ENCODE data around the gene RYR1. TPM values are rescaled to one million over a fixed set of nuclear protein-coding genes. Genes with fewer than 3 reads are reported as not detected.
"Not testable (repeated sequence)": the region's sequence is repeated elsewhere in the genome, so short reads cannot be mapped to it uniquely, and the experiment has no call there.

The RYR1 gene
- polyA plus RNA-seq, 3 donors = 5.1 to 6.6 (median 5.2) TPM

GRCh38 chr19:38425810-38426466 lies 7.6 kb upstream of the RYR1 start, which contains the start of gene RASGRP4:
RASGRP4 (minus strand) TSS chr19:38426219; CDS start chr19:38426091, 128 bp downstream.
- DNase-seq = no peak

DNA sequence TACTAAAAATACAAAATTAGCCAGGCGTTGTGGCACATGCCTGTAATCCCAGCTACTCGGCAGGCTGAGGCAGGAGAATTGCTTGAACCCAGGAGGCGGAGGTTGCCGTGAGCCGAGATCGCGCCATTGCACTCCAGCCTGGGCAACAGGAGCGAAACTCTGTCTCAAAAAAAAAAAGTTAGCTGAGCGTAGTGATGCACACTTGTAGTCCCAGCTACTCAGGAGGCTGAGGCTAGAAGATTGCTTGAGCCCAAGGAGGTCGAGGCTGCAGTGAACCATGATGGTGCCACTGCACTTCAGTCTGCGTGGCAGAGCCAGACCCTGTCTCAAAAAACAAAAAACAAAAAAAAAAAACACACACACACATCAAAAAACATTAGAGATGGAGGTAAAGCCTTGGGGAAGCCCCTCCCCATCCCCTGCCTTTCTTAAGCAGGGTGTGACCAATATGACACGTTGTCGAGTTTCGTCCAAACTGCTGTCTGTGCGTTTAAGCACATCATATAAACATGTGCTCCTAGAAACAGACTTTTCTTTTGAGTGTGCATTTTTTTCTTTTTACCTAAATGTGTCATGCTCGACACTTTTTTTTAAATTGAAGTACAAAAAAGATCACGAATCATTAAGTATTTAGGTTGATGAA lies 6.3 kb upstream of the RYR1 start:
- DNase-seq = not testable (repeated sequence)

DNA sequence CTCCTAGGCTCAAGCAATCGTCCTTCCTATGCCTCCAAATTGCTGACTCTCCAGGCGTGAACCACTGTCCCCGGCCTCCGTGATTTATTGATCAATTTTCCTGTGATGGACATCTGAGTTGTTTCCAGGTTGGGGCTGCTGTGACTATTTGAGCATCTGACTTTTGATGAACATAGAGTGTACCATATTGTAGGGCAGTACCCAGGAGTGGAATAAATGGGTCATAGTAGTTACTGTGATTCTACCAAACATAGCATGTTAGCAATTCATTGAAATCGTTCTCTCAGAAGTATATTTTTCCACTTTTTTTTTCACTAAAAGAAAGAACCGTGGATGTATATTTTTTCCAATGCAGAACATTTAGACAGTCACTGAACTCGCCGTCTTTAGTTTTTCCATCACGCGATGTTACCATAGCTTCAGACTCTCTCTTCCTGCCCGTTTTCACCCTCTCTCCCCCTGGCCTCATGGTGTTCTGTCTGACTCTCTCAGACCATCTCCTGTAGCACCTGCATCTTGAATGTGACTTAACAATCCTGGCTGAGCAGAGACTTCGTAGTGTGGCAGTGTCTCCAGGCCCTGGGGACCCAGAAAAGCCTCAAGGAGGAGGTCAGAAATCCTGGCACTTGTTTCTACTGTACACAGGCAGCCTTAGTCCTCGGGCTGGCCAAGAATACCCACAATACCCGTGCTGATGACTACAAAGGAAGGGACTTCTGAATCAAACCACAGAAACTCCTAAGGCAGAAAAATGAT lies 4.3 kb upstream of the RYR1 start:
- no peak for DNase-seq

DNA sequence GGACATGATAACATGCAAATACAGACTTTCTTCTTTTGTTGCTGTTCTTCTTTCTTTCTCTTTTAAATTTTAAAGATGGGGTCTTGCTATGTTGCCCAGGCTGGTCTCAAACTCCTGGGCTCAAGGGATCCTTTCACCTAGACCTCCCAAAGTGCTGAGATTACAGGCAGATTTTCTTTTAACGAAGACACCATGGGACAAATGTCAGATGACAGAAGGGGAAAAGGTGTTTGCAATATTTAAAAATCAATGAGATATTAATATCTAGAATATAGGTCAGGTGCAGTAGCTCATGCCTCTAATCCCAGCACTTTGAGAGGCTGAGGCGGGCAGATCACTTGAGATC lies 3.7 kb upstream of the RYR1 start:
- no peak for DNase-seq

DNA sequence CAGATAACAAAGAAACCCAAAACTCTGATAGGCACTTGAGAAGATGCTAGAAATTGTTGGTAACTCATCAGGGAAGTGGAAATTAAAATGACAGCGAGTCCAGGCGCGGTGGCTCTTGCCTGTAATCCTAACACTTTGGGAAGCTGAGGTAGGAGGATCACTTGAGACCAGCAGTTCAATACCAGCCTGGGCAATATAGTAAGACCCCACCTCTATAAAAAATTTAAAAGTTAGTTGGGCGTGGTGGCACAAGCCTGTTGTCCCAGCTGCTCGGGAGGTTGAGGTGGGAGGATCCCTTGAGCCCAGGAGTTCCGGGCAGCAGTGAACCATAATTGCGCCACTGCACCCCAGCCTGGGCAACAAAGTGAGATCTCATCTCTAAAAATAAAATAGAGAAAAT lies 2.6 kb upstream of the RYR1 start:
- no peak for DNase-seq

- peak; percentile 56 for DNase-seq
Measured at GRCh38 chr19:38434549-38435051, 1.1 kb downstream of the RYR1 start.

GRCh38 chr19:38437295-38437694 lies 3.8 kb downstream of the RYR1 start:
- no peak for DNase-seq

- DNase-seq = no peak
Measured at GRCh38 chr19:38437917-38438316, 4.4 kb downstream of the RYR1 start.

DNA sequence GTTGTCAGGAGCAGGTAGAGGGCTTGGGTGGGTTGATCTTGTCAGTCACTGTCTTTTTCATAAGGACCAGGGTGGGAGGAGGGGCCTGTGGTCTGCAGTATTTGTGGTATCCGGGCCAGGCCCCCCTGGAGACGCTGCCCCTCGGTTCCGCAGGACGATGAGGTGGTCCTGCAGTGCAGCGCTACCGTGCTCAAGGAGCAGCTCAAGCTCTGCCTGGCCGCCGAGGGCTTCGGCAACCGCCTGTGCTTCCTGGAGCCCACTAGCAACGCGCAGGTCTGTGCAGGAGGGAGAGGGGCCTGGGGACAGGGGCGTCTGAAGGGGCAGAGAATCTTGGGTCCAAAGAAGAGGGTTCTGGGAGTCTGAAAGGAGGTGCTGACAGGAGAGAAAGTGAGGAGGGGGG lies 7.1 kb downstream of the RYR1 start:
- no peak for DNase-seq

DNA sequence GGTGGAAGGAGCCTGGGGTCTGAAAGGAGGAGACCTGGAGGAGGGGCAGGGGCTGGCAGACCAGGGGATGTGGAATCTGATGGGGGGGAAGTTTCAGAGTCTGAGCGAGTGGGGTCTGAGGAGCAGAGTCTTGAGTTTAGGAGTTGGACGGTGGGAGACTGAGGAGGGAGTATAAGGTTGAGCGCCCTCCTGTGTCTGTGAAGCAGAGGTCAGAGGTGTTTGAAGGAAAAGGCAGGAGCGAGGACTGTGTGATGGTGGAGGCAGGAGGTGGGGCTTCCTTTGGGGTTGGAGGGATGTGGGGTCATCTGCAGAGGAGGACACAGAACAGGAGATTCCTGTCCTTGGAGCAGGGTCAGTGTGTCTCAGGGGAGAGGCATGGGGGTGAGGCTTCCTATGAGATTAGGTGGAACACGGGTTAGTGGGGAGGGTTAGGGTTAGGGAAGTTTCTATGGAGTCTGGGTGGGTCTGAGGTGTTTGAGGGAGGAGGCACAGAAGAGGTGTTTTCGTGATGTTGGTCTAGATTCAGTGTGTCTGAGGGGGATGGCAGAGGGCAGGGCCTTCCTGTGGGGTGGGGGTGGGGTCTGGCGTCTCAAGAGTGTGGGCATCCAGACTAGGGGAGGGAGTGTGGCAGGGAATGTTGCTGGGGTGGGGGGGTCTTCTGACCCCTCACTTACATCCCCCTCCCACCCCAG lies 8.3 kb downstream of the RYR1 start:
- DNase-seq = no peak

GRCh38 chr19:38442736-38443135 lies 9.2 kb downstream of the RYR1 start:
- DNase-seq = no peak

DNA sequence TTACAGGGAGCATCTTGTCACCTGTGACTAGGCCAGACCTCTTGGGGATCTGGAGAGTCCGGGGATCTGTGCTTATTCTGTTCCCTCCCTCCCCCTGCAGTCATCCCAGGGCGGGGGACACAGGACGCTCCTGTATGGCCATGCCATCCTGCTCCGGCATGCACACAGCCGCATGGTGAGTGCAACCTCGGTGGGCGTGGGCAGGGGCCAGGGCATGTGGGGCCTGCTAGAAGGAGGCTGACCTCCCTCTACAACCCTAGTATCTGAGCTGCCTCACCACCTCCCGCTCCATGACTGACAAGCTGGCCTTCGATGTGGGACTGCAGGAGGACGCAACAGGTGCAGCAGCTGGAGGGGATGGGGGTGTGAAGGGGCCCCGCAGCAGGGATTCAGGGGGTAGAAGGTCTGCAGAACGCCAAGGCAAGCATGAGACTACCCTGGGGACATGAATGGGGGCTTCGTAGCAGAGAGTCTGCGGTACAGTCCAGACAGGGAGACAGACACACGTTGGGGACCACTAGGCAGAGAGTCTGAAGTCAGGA lies 10.0 kb downstream of the RYR1 start:
- no peak for DNase-seq

GRCh38 chr19:38444026-38444425 lies 10.5 kb downstream of the RYR1 start:
- no peak for DNase-seq

GRCh38 chr19:38445362-38445761 lies 11.9 kb downstream of the RYR1 start:
- no peak for DNase-seq

- no peak for DNase-seq
Measured at GRCh38 chr19:38448225-38448624, 14.7 kb downstream of the RYR1 start.

DNA sequence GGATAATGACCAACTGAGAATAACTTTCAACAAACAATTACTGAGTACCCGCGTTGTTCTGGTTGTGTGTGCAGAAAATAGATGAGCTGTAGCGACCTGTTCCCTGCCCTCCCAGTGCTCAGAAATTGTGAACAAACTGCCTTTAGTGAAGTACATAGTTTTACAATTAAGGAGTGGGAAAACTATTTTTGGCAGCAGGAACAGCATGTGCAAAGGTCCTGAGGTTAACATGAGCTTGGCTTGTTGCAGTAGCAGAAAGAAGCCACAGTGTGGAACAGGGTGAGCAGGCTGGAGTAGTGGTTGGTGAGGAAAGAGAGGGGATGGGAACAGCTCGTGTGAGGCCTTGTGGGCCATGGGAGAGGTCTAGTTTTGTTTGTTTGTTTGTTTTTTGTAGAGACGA lies 16.0 kb downstream of the RYR1 start:
- no peak for DNase-seq

DNA sequence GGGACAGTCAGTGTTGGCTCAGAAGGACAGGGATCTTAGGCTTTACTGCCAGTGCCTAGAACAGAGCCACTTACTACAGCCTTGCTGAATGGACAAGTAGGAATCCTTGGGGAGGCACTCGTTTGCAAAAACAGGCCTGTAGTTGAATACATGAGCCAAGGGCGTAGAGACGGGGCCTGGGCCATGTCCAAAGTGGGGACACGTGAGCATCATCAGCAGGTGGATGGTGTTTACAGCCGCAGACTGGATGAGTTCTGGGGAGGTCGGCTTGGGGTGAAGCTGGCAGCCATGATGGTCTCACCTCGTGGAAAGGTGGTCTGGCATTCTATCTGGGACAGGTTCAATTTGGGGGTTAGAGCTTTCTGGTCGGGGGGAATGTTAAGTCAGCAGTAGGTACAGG lies 17.5 kb downstream of the RYR1 start:
- no peak for DNase-seq

DNA sequence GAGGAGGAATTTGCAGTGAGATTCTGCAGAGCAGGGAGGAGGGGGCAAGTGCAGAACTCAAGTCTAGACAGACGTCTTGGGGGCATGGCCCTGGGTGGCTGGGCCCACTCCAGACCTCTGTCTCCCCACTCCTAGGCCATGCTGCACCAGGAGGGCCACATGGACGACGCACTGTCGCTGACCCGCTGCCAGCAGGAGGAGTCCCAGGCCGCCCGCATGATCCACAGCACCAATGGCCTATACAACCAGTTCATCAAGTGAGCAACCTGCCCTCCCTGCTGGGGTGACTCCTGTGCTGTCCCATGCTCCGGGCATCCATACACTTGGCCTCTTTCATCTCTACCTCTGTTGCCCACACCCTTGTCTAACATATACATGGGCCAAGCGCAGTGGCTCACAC lies 18.1 kb downstream of the RYR1 start:
- DNase-seq = no peak

- DNase-seq = no peak
Measured at GRCh38 chr19:38452430-38453366, 19.2 kb downstream of the RYR1 start.

- no peak for DNase-seq
Measured at GRCh38 chr19:38453596-38453995, 20.1 kb downstream of the RYR1 start.

DNA sequence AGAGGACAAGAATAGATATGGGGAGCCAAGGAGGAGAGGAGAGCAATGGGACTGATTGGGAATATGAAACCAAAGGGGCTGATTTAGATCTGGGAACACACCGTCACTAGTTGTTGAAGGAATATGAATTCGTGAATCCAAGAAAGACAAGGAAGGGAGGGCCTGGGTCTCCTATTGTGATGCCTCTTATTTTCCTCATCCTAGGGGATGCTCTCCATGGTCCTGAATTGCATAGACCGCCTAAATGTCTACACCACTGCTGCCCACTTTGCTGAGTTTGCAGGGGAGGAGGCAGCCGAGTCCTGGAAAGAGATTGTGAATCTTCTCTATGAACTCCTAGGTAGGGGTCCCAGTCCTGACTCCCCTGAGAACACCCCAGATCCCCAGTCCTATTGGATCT lies 21.5 kb downstream of the RYR1 start:
- peak; percentile 71 for DNase-seq

Measured in renal pelvis (tissue), 4 donors.